Measurements from ENCODE around the gene DMRT3.

GRCh38 chr9:1039589-1039988 is 63.1 kb downstream of the DMRT3 start:
- TF ChIP-seq CTCF (IDR thresholded peaks at IDR 0.05) (no peak), POLR2A (IDR thresholded peaks at IDR 0.05) (no peak)

All from Peyer's patch (tissue), 4 donors.